H1 (cell line): ENCODE results near the gene KRTAP4-1. TPM values are rescaled to one million over a fixed set of nuclear protein-coding genes. Genes with fewer than 3 reads are reported as not detected.

ENCODE experiments used
- MAFK ChIP-seq: IDR thresholded peaks from 2 replicates; pipeline ENCODE4 v1.6.1; 2012; ENCODE audit warnings: low read depth, mild to moderate bottlenecking, improper control_type of control experiment, low read length
- SP4 ChIP-seq: IDR thresholded peaks from 2 replicates; pipeline ENCODE4 v1.6.1; 2012; ENCODE audit warnings: low read length, inconsistent platforms
- polyA plus RNA-seq, 7 experiments: library from polyadenylated mRNA; depleted of rRNA in 3 of 7; stranded (reverse) in 5 of 7; unstranded in 2 of 7; fragments of >200 nt in 5 of 7; fragments of 200-250 nt in 2 of 7; gene quantifications; 1 replicate in 5 of 7; 2 replicates in 1 of 7; 4 replicates in 1 of 7; pipeline versions ENCODE4 v1.2.1 to v1.2.3, GENCODE V29; 2011 to 2013; ENCODE audit warnings: missing spikeins in 2 of 7, mixed read lengths in 2 of 7
- total RNA-seq: library from RNA; stranded (reverse); fragmentation: NEBNext Ultra II Directional; extraction: Animal tissue kit (Norgen Biotek cat#: 25700); gene quantifications from 2 replicates; pipeline ENCODE4 v1.2.1, GENCODE V29; 2021
- TF ChIP-seq, protein P1 (sequence below): IDR thresholded peaks from 2 replicates; pipeline ENCODE4 v1.6.1; 2011; ENCODE audit warnings: low read length, improper control_type of control experiment

Gene KRTAP4-1
- total and polyA plus RNA-seq, 2 of the 8 experiments (the other 6 are each of a cell fraction or from before 2014, with no cell fraction given): not detected

DNA sequence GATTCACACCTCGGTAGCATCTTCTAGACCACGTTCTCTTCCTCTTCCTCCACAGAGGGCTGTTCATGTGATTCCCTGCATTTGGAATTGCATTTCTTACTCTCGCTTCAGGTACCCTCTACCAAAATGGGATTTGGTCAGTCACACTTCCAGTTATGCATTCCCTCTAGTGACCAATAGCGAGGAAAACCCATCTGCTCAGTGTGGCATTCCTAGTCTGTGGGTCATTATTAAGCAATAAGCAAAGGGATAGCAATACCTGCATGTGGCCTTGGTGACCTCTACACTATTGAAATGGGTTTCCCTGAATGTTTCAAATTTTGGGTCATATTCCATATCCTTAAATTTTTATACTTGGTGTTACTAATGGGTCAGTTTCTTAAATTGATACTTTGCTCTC is 34.7 kb downstream of the KRTAP4-1 start (continued):
- TF ChIP-seq, protein P1, sequence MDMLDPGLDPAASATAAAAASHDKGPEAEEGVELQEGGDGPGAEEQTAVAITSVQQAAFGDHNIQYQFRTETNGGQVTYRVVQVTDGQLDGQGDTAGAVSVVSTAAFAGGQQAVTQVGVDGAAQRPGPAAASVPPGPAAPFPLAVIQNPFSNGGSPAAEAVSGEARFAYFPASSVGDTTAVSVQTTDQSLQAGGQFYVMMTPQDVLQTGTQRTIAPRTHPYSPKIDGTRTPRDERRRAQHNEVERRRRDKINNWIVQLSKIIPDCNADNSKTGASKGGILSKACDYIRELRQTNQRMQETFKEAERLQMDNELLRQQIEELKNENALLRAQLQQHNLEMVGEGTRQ: no peak
- TF ChIP-seq SP4 (no peak), MAFK (no peak)
